COLO668 (cell line): ENCODE data around the gene POLE.
"Not testable (repeated sequence)": the region's sequence is repeated elsewhere in the genome, so short reads cannot be mapped to it uniquely, and the experiment has no call there.

Experiments
- DNase-seq: peaks from one replicate; lab custom pipeline; 2025; ENCODE audit not compliant: unreplicated experiment; lab: John Stamatoyannopoulos, UW

Gene POLE

GRCh38 chr12:132719141-132719953 lies 32.2 kb upstream of the POLE start:
- DNase-seq = no peak

- DNase-seq = no peak
Observed at GRCh38 chr12:132718644-132719043, 31.5 kb upstream of the POLE start.

GRCh38 chr12:132717531-132718387 lies 30.6 kb upstream of the POLE start:
- DNase-seq = no peak

DNA sequence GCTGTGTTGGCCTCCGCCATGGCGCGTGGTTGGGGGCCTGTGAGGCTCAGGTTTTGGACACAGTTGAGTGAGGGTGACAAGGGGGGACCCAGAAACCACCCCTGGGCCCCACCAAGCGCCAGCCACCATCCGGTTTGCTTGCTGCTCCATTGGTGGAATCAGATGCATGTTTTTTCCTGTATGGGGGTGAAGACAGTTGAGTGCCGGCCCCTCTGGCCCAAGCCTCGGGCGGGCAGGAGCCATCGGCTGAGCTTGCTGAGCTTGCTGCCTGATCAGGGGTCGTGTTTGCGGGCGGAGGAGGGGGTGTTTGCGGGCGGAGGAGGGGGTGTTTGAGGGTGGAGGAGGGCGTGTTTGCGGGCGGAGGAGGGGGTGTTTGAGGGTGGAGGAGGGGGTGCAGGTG lies 29.9 kb upstream of the POLE start:
- no peak for DNase-seq

DNA sequence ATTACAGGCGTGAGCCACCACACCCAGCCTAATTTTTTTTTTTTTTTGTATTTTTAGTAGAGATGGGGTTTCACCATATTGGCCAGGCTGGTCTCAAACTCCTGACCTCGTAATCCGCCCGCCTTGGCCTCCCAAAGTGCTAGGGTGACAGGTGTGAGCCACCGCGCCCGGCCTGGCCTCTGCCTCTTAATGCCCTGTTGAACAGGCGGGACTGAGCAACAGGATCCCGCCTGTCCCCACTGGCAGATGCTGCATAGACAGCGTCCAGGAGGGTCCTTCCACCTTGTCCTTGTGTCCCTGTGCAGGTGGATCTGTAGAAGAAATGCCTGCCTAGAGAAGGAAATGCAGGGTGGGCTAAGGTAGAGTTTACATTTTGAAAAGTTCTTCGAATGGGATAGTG lies 29.2 kb upstream of the POLE start:
- no peak for DNase-seq

DNA sequence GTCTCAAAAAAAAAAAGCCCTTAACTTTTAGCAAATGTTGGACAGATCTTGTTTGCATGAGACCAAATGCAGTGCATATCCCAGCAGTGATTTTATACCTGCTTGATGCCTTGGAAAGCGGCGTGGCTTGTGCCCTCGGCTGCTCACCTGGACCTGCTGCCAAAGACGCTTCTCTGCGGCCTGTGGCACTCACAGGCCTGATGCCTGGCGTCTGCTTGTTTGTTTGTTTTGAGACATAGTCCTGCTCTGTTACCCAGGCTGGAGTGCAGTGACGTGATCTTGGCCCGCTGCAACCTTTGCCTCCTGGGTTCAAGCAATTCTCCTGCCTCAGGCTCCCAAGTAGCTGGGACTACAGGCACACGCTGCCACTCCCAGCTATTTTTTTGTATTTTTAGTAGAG lies 28.7 kb upstream of the POLE start:
- DNase-seq = no peak

DNA sequence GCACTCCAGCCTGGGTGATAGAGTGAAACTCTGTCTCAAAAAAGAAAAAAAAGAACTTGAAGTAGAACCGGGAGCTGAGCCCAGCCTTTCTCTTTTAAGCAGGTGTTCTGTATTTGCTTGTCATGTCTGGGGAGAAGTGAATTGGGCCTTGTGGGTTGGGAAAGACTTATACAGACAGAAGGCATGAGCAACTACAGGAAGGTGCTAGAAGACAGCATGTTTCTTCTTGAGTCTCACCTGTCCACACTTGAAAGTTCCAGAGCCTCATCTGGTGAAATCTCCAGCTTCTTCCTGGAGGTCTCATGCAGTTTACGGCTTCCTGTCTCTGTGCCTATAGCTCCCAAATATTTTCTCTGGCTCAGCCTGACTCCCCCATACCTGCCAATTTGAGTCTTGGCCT lies 26.0 kb upstream of the POLE start:
- DNase-seq = no peak

DNA sequence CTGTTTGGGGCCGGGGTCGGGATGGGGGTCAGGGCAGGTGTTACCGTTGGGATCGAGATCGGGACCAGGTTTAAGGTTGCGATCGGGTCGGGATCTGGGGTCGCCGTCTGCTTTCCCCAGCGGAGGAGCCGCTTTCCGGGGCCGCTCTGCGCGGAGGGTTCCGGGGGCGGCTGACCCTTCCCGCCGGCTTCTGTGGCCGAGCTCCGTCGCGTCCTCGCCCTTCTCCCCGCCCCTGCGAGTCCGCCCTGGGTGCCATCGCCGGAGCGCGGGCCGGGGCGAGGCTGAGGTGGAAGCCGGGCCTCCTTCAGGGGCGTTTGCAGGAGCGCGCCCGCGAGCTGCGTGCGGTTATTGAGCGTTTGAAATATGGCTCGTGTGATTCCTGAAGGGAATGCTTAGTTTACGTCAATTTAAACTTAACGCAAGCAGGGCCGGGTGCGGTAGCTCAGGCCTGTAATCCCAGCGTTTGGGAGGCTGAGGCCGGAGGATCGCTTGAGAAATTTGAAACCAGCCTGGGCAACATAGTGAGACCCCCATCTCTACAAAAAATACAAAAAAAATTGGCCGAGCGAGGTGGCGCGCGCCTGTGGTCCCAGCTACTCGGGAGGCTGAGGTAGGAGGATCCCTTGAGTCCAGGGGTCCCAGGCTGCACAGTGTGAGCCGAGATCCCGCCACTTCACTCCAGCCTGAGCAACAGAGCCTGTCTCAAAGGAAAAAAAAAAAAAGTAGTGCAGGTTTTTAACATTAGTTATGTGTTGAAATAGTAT lies 24.1 kb upstream of the POLE start:
- peak; percentile 34 for DNase-seq

- peak; percentile 93 for DNase-seq
Observed at GRCh38 chr12:132710405-132711079, 23.4 kb upstream of the POLE start, which contains the start of gene PGAM5. Gene PGAM5, plus strand, starts transcription at chr12:132710842. Its CDS starts 35 bp downstream, at chr12:132710877.

DNA sequence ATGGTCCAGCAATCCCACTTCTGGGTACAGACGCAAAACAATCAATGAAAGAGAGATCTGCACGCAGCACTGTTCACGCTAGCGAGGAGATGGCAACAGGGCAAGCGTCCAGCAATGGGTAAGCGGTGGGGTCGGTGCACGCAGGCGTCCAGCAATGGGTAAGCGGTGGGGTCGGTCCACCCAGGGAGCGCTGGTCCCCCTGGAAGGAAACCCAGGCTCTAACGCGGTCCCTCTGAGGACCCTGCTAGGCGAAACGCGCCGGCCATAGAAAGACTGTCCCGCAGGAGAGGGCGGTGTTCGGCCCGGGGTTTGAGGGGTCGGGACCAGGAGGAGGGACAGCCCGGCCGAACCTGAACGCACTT lies 22.9 kb upstream of the POLE start:
- peak; percentile 30 for DNase-seq

- DNase-seq = no peak
Observed at GRCh38 chr12:132708150-132708549, 21.0 kb upstream of the POLE start.

DNA sequence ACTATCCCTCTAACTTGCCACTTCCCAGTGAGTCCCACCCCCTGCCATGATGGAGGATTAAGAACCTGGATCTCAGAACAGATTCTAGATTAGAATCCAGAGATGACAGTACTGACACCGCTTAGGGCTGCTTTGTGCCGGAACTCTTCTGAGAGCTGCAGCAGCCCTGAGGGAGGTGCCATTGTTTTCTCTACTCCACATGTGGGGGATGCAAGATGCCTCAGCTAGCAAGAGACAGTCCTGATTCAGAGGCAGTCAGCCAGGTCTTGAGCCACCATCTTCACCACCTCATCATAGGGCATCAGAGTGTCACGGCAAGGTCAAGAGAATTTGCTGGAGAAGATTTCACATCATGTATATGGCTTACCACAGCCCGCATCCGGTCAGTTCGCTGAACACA lies 20.1 kb upstream of the POLE start:
- DNase-seq = no peak

- DNase-seq = no peak
Observed at GRCh38 chr12:132703641-132704040, 16.5 kb upstream of the POLE start.

DNA sequence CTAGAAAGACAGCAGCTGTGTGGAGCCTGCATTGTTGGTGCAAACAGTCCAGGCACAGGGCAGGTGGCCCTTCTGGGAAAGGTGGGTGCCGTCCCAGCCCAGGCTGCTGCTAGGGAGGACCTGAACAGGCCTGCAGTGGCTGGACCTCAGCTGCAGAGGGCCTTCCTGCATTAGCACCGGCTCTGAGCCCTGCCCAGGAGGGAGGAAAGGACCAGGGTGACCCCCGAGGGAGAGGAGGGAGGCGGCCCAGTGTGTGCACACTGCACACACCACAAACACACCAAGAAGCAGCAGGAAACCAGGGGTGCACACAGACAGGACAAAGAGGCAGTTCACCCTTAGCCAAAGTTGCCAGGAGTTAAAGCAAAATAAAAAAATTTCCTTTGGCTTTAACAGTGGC lies 15.5 kb upstream of the POLE start:
- no peak for DNase-seq

DNA sequence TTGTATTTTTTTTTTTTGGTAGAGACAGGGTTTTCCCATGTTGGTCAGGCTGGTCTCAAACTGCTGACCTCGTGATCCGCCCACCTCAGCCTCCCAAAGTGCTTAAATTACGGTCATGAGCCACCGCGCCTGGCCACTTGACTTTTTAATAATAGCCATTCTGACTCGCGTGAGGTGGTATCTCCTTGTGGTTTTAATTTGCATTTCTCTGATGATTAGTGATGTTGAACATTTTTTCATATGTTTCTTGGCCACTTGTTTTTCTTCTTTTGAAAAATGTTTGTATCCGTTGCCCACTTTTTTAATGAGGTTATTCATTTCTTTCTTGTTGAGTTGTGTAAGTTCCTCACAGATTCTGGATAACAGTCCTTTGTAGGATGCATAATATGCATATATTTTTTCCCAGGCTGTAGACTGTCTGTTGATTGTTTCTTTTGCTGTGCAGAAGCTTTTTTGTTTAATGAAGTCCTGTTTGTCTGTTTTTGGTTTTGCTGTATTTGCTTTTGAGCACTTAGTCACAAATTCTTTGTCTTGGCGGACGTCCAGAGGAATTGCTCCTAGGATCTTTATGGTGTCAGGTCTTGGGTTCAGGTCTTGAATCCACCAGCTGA lies 13.2 kb upstream of the POLE start:
- no peak for DNase-seq

DNA sequence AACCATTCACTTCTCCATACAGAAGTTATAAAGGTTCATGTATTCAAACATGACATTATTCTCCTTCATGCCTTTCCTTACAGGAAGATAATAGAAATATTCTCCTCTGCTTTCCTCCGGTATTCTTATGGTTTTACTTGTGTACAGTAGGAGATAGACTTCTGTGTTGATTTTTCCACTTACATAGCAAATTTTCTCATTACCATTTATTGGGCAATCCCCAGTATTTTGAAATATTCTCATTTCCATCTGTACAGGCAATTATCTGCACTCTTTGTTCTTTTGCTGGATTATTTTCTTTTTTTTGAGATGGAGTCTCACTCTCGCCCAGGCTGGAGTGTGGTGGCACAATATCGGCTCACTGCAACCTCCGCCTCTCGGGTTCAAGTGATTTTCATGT lies 11.2 kb upstream of the POLE start:
- DNase-seq = no peak

GRCh38 chr12:132695431-132695830 lies 8.3 kb upstream of the POLE start:
- DNase-seq = no peak

DNA sequence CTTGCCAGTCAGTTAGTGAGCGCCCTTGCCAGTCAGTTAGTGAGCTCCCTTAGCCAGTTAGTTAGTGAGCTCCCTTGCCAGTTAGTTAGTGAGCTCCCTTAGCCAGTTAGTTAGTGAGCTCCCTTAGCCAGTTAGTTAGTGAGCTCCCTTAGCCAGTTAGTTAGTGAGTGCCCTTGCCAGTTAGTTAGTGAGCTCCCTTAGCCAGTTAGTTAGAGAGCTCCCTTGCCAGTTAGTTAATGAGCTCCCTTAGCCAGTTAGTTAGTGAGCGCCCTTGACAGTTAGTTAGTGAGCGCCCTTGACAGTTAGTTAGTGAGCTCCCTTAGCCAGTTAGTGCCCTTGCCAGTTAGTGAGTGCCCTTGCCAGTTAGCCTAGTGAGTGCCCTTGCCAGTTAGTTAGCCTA lies 7.7 kb upstream of the POLE start:
- not testable (repeated sequence) for DNase-seq

DNA sequence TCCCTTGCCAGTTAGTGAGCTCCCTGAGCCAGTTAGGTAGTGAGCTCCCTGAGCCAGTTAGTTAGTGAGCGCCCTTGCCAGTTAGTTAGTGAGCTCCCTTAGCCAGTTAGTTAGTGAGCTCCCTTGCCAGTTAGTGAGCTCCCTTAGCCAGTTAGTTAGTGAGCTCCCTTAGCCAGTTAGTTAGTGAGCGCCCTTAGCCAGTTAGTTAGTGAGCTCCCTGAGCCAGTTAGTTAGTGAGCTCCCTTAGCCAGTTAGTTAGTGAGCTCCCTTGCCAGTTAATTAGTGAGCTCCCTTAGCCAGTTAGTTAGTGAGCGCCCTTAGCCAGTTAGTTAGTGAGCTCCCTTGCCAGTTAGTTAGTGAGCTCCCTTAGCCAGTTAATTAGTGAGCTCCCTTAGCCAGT lies 4.9 kb upstream of the POLE start:
- DNase-seq = not testable (repeated sequence)

DNA sequence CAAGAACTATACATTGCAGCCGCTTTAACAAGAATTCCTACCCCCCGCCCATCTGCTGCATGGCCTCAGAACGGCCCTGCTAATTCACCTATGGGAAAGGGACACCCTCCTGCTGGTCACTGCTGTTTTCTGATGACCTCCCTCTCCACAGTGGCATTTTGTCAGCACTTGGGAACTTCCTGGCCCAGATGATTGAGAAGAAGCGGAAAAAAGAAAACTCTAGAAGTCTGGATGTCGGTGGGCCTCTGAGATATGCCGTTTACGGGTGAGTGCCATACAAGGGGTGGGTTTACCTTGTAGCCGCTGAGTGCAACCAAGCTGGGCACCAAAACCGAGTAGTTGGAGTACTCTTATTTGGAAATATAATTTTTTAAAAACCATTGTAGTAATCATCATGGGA lies 3.0 kb upstream of the POLE start:
- DNase-seq = no peak

- DNase-seq = no peak
Observed at GRCh38 chr12:132689227-132689626, 2.1 kb upstream of the POLE start.
